Activated T-cell treated with anti-CD3 and anti-CD28 coated beads for 1 hour (primary cell): ENCODE measurements around the gene SCARF1.

ENCODE experiments used
- DNase-seq: peaks from one replicate; pipeline ENCODE4 v3.0.0-alpha.2; 2020; ENCODE audit warnings: low read depth

The SCARF1 gene

GRCh38 chr17:1648963-1649843 lies 3.7 kb upstream of the SCARF1 start:
- DNase-seq: peak; percentile 90

GRCh38 chr17:1648173-1648962 lies 2.8 kb upstream of the SCARF1 start:
- DNase-seq: no peak

DNA sequence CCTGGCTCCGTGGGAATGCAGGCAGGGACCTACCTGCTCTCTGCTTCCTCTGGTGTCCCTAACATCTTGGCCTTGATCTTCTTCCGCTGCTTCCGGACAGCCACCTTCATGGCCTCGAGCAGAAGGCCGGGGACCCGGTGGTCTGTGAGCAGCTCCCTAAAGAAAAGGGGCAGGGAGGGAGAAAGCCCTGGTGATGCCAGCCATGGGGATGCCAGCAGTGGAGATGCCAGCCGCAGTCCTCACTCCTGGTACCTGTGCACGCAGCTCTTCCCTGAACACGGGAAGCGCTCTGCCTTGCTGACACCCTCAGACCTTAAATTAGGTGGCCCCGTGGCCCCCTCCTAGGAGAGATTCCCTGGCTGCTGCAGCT lies 2.3 kb upstream of the SCARF1 start:
- no peak for DNase-seq

DNA sequence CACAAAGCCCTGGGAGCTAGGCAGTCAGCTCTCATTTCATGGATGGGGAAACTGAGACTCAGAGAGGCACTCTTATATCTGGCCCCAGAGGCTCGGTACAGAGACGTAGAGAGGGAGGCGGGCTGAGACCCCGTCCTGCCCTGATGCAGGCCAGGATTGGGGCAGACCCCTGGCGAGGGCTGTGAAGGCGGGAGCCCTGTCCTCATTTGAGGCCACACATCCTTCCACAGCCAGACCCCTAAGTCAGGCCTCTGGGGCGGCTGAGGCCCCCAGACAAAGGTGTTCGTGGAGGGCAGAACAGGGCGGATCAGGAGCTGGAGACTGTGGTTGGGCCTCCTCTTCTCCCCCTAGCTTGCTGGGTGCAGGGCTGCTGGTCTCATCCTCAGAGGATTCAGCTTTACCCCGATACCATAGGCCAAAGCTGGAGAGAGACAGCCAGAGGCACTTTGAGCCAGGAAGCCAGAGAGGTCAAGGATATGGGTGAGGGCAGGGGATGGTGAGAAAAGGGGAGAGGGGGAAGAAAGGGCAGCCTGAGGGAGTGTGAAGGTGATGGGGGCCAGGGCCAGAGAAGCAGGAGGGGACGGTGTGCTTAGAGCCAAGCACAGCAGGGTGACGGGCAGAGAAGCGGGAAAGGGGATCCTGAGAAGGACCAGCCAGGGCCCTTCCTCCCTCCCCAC lies 805 bp upstream of the SCARF1 start:
- DNase-seq: no peak

DNA sequence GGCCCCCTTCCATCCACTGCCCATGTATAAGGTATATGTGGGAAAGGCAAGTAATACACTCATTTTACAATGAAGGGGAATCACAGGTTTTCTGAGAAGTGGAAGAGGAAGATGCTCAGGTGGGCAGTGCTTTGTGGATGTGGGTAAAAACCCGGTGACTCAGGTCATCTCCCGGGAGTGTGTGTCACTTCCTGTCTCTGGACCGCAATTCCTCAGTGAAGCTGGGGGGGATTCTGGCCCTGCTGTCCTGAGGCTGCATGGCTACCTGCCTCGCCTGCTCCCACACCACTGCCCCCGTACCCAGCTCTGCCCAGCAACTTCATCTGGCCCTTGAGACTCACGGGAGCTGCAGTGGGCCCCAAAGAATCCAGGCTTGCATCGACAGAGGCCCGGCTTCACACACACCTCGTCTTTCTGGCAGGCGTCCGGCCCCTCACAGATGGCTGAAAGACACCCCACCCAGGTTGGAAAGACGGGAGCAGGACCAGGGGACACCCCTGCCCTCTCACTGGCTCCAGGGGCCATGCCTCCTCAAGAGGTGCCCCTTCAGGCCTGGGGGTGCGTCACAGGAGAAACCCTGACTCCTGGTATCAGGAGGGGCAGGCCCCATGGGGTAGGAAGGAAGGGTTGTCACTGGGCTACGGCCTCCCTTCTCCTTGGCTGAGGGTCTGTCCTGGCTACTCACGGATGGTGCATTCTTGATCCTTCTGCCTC lies 882 bp downstream of the SCARF1 start:
- no peak for DNase-seq

- no peak for DNase-seq
Observed at GRCh38 chr17:1643999-1644492, 1.5 kb downstream of the SCARF1 start.

GRCh38 chr17:1643293-1643998 lies 2.1 kb downstream of the SCARF1 start:
- peak; percentile 54 for DNase-seq

GRCh38 chr17:1641065-1641403 lies 4.5 kb downstream of the SCARF1 start:
- no peak for DNase-seq

DNA sequence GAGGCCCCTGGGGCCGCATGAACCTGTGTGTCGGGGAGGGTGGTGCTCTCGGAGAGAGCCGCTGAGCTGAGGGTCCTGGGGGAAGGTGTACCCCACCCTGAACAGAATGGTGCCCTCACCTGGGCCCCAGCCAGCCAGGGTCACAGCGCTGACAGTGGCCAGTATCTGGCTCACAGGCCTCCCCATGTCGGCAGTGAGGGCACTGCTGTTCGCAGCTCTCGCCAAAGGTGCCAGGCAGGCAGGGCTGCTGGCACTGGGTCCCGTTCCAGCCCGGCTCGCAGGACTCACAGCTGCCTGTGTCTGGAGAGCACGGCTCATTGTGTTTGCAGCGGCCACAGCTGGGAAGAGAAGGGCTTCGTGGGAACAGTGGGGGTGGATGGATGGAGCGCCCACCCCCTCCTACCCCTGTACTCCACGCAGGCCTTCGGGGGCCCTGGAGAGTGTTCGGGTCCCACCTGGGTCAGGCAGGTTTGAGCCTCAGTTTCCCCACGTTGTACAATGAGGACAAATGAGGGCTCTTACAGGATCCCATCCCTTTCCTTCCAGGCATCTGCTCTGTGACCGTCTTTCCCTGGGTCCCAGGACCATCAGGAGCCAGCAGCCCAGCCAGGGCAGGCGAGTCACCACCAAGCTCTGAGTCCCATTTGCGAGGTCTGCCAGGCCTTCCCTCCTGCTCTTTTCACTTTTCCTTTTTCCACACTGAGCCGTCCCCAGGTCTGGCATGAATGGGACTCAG lies 5.0 kb downstream of the SCARF1 start:
- DNase-seq: no peak

- no peak for DNase-seq
Observed at GRCh38 chr17:1639549-1640180, 5.9 kb downstream of the SCARF1 start.

GRCh38 chr17:1638624-1639300 lies 6.8 kb downstream of the SCARF1 start:
- no peak for DNase-seq

- no peak for DNase-seq
Observed at GRCh38 chr17:1638171-1638590, 7.4 kb downstream of the SCARF1 start.

DNA sequence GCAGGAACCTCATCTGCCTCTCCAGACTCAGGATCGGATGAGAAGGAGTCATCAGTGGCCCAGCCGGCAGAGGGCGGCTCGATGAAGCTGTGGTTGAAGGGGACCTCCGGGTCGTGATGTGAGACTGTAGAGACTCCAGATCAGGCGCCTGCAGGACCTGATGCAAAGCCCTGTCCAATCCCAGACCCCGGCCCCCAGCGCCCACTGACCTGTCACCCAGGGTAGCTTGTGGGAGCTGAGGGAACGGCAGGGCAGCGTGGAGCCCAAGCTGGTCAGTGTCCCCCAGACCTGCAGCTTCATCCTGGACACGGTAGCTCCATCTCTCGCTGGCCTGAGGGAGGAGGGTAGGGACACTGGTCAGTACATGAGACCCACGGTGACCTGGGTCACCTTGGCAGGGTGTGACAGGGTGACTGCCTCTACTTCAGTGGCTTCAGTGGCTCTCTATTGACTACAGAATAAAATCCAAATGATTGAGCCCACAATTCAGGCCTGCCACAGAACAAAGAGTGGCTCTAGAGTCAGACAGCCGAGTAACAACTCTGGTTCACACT lies 8.7 kb downstream of the SCARF1 start:
- DNase-seq: no peak

- no peak for DNase-seq
Observed at GRCh38 chr17:1635675-1636465, 9.7 kb downstream of the SCARF1 start.

- DNase-seq: no peak
Observed at GRCh38 chr17:1634841-1635650, 10.5 kb downstream of the SCARF1 start.

DNA sequence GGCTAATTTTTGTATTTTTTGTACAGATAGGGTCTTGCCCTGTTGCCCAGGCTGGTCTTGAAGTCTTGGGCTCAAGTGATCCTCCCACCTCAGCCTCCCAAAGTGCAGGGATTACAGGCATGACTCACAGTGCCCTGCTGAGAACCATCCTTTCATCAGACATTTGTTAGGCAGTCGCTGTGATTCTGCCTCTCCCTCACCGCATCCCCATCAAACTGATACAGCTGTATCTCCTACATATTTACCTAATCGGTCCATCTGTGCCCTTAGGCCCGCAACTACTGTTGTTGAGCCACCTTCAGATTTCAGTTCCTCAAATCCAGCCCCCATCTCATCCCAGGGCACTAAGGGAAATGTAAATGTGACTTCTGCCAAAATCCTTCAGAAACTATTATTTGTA lies 14.9 kb downstream of the SCARF1 start:
- no peak for DNase-seq

DNA sequence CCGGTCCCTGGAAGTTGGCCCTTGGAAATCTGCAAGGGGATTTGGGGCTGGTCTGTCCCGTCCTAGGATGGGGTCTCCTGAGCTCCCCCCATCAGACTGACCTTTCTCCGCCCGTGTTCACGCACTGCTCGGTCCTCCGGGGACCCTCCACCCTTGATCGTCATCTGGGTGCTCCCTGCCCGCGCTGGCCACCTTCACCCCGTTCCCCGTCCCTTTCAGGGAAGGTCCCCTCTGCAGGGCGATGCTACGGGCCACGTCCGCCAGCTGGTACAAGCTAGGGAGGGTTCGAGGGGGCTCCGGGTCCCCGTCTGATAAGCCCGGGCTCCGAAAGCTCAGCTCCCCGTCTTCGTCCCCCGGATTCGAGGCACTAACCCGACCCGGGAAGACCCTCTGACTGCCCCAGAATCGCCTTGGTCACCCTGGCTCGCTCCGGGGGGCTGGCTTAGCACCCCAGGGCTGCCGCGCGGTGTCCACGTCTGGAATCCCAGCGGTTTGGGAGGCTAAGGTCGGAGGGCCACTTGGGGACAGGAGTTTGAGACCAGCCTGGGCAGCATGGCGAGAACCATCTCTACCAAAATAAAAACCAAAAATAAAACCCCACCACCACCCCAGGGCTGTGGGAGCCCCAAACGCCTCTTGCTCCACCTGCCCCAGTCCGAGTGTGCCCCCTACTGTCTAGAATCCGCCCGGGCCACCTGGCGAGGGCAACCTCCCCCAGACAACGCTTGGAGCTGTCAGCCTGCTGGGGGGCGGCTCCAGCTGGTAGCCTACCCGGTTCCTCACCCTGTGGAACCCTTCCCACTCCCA lies 15.8 kb downstream of the SCARF1 start:
- peak; percentile 57 for DNase-seq
